GM12878 (cell line): ENCODE measurements around the gene IL19. TPM values are rescaled to one million over a fixed set of nuclear protein-coding genes. Genes with fewer than 3 reads are reported as not detected.

Source experiments
- ATAC-seq: fragments of 200-7000 bp; cut with Tn5 transposase; 3 replicates; pipeline ENCODE4 v1.9.1; 2020; ENCODE audit warnings: mild to moderate bottlenecking, moderate library complexity
- BruUV-seq: library from RNA; stranded (reverse); fragments of 400-500 nt; replicated peaks from 2 replicates; lab custom pipeline; 2021; lab: Mats Ljungman, UMichigan
- CTCF ChIA-PET: fragments of 300-600 bp; sonication (Branson Sonifier 250); formaldehyde crosslinking; extraction: SDS; loops from one replicate; lab custom pipeline; 2021; ENCODE audit warnings: inconsistent platforms; lab: Yijun Ruan, JAX
- POLR2A ChIA-PET: fragments of 350-600 bp; formaldehyde crosslinking; extraction: SDS; loops from one replicate; lab custom pipeline; 2021; ENCODE audit warnings: inconsistent platforms; lab: Charles Lee
- RAD21 ChIA-PET: fragments of 300-600 bp; sonication (Branson Sonifier 250); formaldehyde crosslinking; loops from one replicate; lab custom pipeline; 2023; ENCODE audit warnings: antibody characterized with exemption; ENCODE audit not compliant: unreplicated experiment; lab: Charles Lee
- SMC1A ChIA-PET: fragments of 300-600 bp; sonication (Branson Sonifier 250); formaldehyde crosslinking; loops from one replicate; lab custom pipeline; 2023; ENCODE audit not compliant: unreplicated experiment, uncharacterized antibody; lab: Charles Lee
- DNase-seq: peaks from one replicate; pipeline ENCODE4 v3.0.0-alpha.2; 2011; ENCODE audit warnings: low read depth, low spot score
- FAIRE-seq: peaks from 3 replicates; lab custom pipeline; 2011; peaks lifted over from hg19 to GRCh38; lab: Jason Lieb, UNC
- H2AFZ ChIP-seq: 2 replicates; pipeline ENCODE4 v1.6.0; 2011; ENCODE audit warnings: low read depth, low read length, control low read depth; ENCODE audit not compliant: control insufficient read depth
- H3K27ac ChIP-seq: 2 replicates; pipeline ENCODE4 v1.5.1; 2011; ENCODE audit warnings: control low read depth; ENCODE audit not compliant: control insufficient read depth, insufficient read depth
- H3K27me3 ChIP-seq, 2 experiments: replicated peaks in 1 of 2; 2 replicates each; pipeline versions ENCODE4 v1.6.0 to v1.6.1; 2011; ENCODE audit warnings: low read length in 1 of 2; ENCODE audit not compliant: control insufficient read depth in 2 of 2, insufficient read depth in 2 of 2
- H3K36me3 ChIP-seq, 2 experiments: 2 replicates each; pipeline ENCODE4 v1.5.1; 2011; ENCODE audit warnings: low read length in 1 of 2; ENCODE audit not compliant: control insufficient read depth in 2 of 2, insufficient read depth in 2 of 2
- H3K4me1 ChIP-seq: 2 replicates; pipeline ENCODE4 v1.6.1; 2011; ENCODE audit warnings: mild to moderate bottlenecking, low read length, moderate library complexity, mixed read lengths; ENCODE audit not compliant: control insufficient read depth, insufficient read depth
- H3K4me2 ChIP-seq: 2 replicates; pipeline ENCODE4 v1.6.0; 2011; ENCODE audit warnings: control low read depth; ENCODE audit not compliant: control insufficient read depth, insufficient read depth
- H3K4me3 ChIP-seq: fragments of 200-600 bp; sonication (generic); 2 replicates; pipeline ENCODE4 v1.5.1; 2016
- H3K79me2 ChIP-seq: 2 replicates; pipeline ENCODE4 v1.6.0; 2011; ENCODE audit warnings: low read length; ENCODE audit not compliant: control insufficient read depth, insufficient read depth
- H3K9ac ChIP-seq: 2 replicates; pipeline ENCODE4 v1.8.0; 2011; ENCODE audit warnings: low read length, control low read depth, mixed read lengths; ENCODE audit not compliant: control insufficient read depth, insufficient read depth
- H3K9me3 ChIP-seq: replicated peaks from 3 replicates; pipeline ENCODE4 v1.5.1; 2011; ENCODE audit warnings: mild to moderate bottlenecking, low read length; ENCODE audit not compliant: control insufficient read depth, insufficient read depth
- H4K20me1 ChIP-seq: 2 replicates; pipeline ENCODE4 v1.6.0; 2011; ENCODE audit not compliant: control insufficient read depth, insufficient read depth
- ASH2L ChIP-seq: fragments of 300-600, 200-600 bp; sonication (generic); IDR thresholded peaks from 2 replicates; pipeline ENCODE4 v1.6.1; 2017; ENCODE audit warnings: low read depth, mild to moderate bottlenecking, borderline replicate concordance
- CBFB ChIP-seq: IDR thresholded peaks from 2 replicates; pipeline ENCODE4 v1.6.1; 2016; ENCODE audit warnings: antibody characterized with exemption, low read depth
- FOXK2 ChIP-seq: fragments of 450-650 bp; IDR thresholded peaks from 2 replicates; pipeline ENCODE4 v1.6.1; 2017; ENCODE audit warnings: mild to moderate bottlenecking, moderate library complexity
- HDGF ChIP-seq: fragments of 450-650 bp; IDR thresholded peaks from 2 replicates; pipeline ENCODE4 v1.6.1; 2016; ENCODE audit warnings: antibody characterized with exemption
- IKZF2 ChIP-seq, 2 experiments: fragments of 450-650 bp; IDR thresholded peaks; 2 replicates each; pipeline ENCODE4 v1.6.1; 2017; ENCODE audit warnings: mild to moderate bottlenecking in 2 of 2, moderate library complexity in 2 of 2
- IRF5 ChIP-seq: fragments of 450-650 bp; IDR thresholded peaks from 2 replicates; pipeline ENCODE4 v1.6.1; 2017; ENCODE audit warnings: borderline replicate concordance
- JUNB ChIP-seq: IDR thresholded peaks from 2 replicates; pipeline ENCODE4 v1.6.1; 2016; ENCODE audit warnings: antibody characterized with exemption, mild to moderate bottlenecking
- JUND ChIP-seq: IDR thresholded peaks from 2 replicates; pipeline ENCODE4 v1.6.1; 2012; ENCODE audit warnings: low read depth, mild to moderate bottlenecking, low read length, improper control_type of control experiment, moderate library complexity
- LARP7 ChIP-seq: fragments of 450-650 bp; IDR thresholded peaks from 2 replicates; pipeline ENCODE4 v1.6.1; 2017; ENCODE audit warnings: mild to moderate bottlenecking
- NFXL1 ChIP-seq: fragments of 450-650 bp; IDR thresholded peaks from 2 replicates; pipeline ENCODE4 v1.6.1; 2017; ENCODE audit warnings: antibody characterized with exemption, mild to moderate bottlenecking, borderline replicate concordance
- NR2C2 ChIP-seq: IDR thresholded peaks from 2 replicates; pipeline ENCODE4 v1.6.1; 2011; ENCODE audit warnings: borderline replicate concordance, low read depth; ENCODE audit not compliant: control insufficient read depth, insufficient read length
- NR2F1 ChIP-seq: fragments of 450-650 bp; conservative IDR thresholded peaks from 2 replicates; pipeline ENCODE4 v1.6.1; 2017; ENCODE audit warnings: mild to moderate bottlenecking
- PAX8 ChIP-seq: fragments of 450-650 bp; IDR thresholded peaks from 2 replicates; pipeline ENCODE4 v1.6.1; 2017; ENCODE audit warnings: mild to moderate bottlenecking, moderate library complexity
- PML ChIP-seq: IDR thresholded peaks from 2 replicates; pipeline ENCODE4 v1.6.1; 2012; ENCODE audit warnings: low read length, inconsistent platforms
- POLR2AphosphoS5 ChIP-seq: IDR thresholded peaks from 2 replicates; pipeline ENCODE4 v1.6.1; 2011; ENCODE audit warnings: mild to moderate bottlenecking, low read length, inconsistent platforms
- POU2F2 ChIP-seq: IDR thresholded peaks from 3 replicates; pipeline ENCODE4 v1.6.1; 2011; ENCODE audit warnings: low read depth, mild to moderate bottlenecking, low read length, borderline replicate concordance
- RELA ChIP-seq: fragments of 450-650 bp; IDR thresholded peaks from 2 replicates; pipeline ENCODE4 v1.8.0; 2014; ENCODE audit warnings: borderline replicate concordance; ENCODE audit not compliant: partially characterized antibody
- RFX5 ChIP-seq: IDR thresholded peaks from 2 replicates; pipeline ENCODE4 v1.6.1; 2011; ENCODE audit warnings: low read depth, low read length, improper control_type of control experiment
- SIN3A ChIP-seq: IDR thresholded peaks from 2 replicates; pipeline ENCODE4 v1.6.1; 2012; ENCODE audit warnings: low read depth, low read length, improper control_type of control experiment
- SMARCA5 ChIP-seq: fragments of 450-650 bp; IDR thresholded peaks from 2 replicates; pipeline ENCODE4 v1.6.1; 2017; ENCODE audit warnings: mild to moderate bottlenecking
- TARDBP ChIP-seq: IDR thresholded peaks from 2 replicates; pipeline ENCODE4 v1.6.1; 2016; ENCODE audit warnings: borderline replicate concordance
- TCF7 ChIP-seq: IDR thresholded peaks from 2 replicates; pipeline ENCODE4 v1.6.1; 2014; ENCODE audit warnings: antibody characterized with exemption, borderline replicate concordance
- USF1 ChIP-seq: IDR thresholded peaks from 2 replicates; pipeline ENCODE4 v1.6.1; 2011; ENCODE audit warnings: borderline replicate concordance, low read depth, mild to moderate bottlenecking, moderate library complexity, mixed read lengths, low read length; ENCODE audit not compliant: insufficient read depth; ENCODE audit errors: extremely low read length
- YY1 ChIP-seq: IDR thresholded peaks from 2 replicates; pipeline ENCODE4 v1.6.1; 2011; ENCODE audit warnings: low read depth, mild to moderate bottlenecking, low read length
- ZNF24 ChIP-seq: fragments of 450-650 bp; IDR thresholded peaks from 2 replicates; pipeline ENCODE4 v1.6.1; 2017; ENCODE audit warnings: antibody characterized with exemption, mild to moderate bottlenecking
- ZNF384 ChIP-seq: IDR thresholded peaks from 2 replicates; pipeline ENCODE4 v1.6.1; 2012; ENCODE audit warnings: low read depth, mild to moderate bottlenecking, low read length, improper control_type of control experiment, borderline replicate concordance
- ZNF622 ChIP-seq: fragments of 450-650 bp; IDR thresholded peaks from 2 replicates; pipeline ENCODE4 v1.6.1; 2017; ENCODE audit warnings: mild to moderate bottlenecking, inconsistent platforms
- in situ Hi-C: fragments of 300-500 bp; cut with MboI; formaldehyde crosslinking; loops from 9 replicates; pipeline ENCODE4 v1.14.3; 2018; ENCODE audit warnings: mixed read lengths
- intact Hi-C: fragments of 100-400 bp; cut with micrococcal nuclease; formaldehyde crosslinking; loops from one replicate; pipeline ENCODE4 v1.14.2; 2022; ENCODE audit not compliant: unreplicated experiment
- polyA plus RNA-seq, 11 experiments: library from polyadenylated mRNA; depleted of rRNA in 4 of 11; unstranded in 6 of 11; stranded (reverse) in 5 of 11; fragments of >200 nt; fragmentation: Nextera tagmentation in 4 of 11; fragmentation: Illumina TruSeq in 1 of 11; extraction: Ambion mirVana in 4 of 11; extraction: Trizol in 1 of 11; gene quantifications; 1 replicate in 1 of 11; 2 replicates in 10 of 11; pipeline versions ENCODE4 v1.2.1 to v1.2.3, GENCODE V29; 2011 to 2016; ENCODE audit warnings: inconsistent platforms in 2 of 11, missing spikeins in 2 of 11, low read depth in 1 of 11
- total RNA-seq, 4 experiments: library from RNA; depleted of rRNA in 3 of 4; stranded (reverse); fragments of >200 nt in 3 of 4; fragmentation: Illumina TruSeq in 1 of 4; extraction: Trizol in 1 of 4; gene quantifications; 2 replicates each; pipeline versions ENCODE4 v1.2.1 to v1.2.3, GENCODE V29; 2013 to 2021

Gene IL19
- total and polyA plus RNA-seq, 10 of the 15 experiments (the other 5 are each of a cell fraction or from before 2014, with no cell fraction given) = 0.10 to 0.73 (median 0.28) TPM; not detected in 6

- no peak for TF ChIP-seq SMARCA5
- no peak for TF ChIP-seq TARDBP
- TF ChIP-seq ASH2L = no peak
- TF ChIP-seq JUND = no peak
- no peak for TF ChIP-seq LARP7
- no peak for TF ChIP-seq ZNF622
- no peak for TF ChIP-seq PAX8
- TF ChIP-seq POLR2AphosphoS5 = no peak
- TF ChIP-seq PML = no peak
- TF ChIP-seq RELA = no peak
Observed at GRCh38 chr1:206843626-206844025, 73.1 kb downstream of the IL19 start (continued).

GRCh38 chr1:206846487-206846886 is 75.9 kb downstream of the IL19 start:
- no TSS peak for BruUV-seq

More at GRCh38 chr1:206846487-206846886, 75.9 kb downstream of the IL19 start:
- Histone ChIP-seq H4K20me1 (no peaks in the 10 kb centered on the region), H3K4me3 (no peak overlapping the region), H3K4me1 (no peaks in the 10 kb centered on the region), H3K27me3 (no peaks in the 10 kb centered on the region), H3K9ac (no peak overlapping the region), H3K27ac (no peak overlapping the region), H3K36me3 (no peaks in the 10 kb centered on the region), H3K79me2 (no peaks in the 10 kb centered on the region), H3K9me3 (no peaks in the 10 kb centered on the region), H3K4me2 (no peak overlapping the region), H2AFZ (no peak overlapping the region)
- in situ Hi-C loops = no loop called here
- ChIA-PET POLR2A (interaction anchor here (0.6 kb wide), 1 partner anchor 136 kb away, joined by 3 read pairs; no protein-coding TSS in a partner anchor), RAD21 (no interaction called here), CTCF (interaction anchor here (1.2 to 3.9 kb wide), 5 partner anchors 37 to 136 kb away, joined by 3 to 14 read pairs (median 5); no protein-coding TSS in a partner anchor), SMC1A (interaction anchor here (1.1 to 3.2 kb wide), 4 partner anchors 11 to 136 kb away, joined by 3 to 18 read pairs (median 5); no protein-coding TSS in a partner anchor)
- TF ChIP-seq USF1 (no peak), SIN3A (no peak), NR2C2 (no peak), ZNF384 (no peak), IKZF2 (IDR thresholded peaks at IDR 0.05) (no peak), SMARCA5 (no peak), JUNB (no peak), ZNF24 (no peak), RELA (no peak), FOXK2 (no peak), POLR2AphosphoS5 (no peak), NFXL1 (no peak), CBFB (no peak), IRF5 (no peak), RFX5 (no peak), POU2F2 (no peak), HDGF (no peak), NR2F1 (no peak), TCF7 (no peak), YY1 (no peak)
- no peak for FAIRE-seq
- DNase-seq = no peak
- intact Hi-C loops = no loop called here
- ATAC-seq = no peak
